Naive thymus-derived CD4-positive, alpha-beta T cell (primary cell): Measurements from ENCODE around the gene CABLES2. TPM values are rescaled to one million over a fixed set of nuclear protein-coding genes. Genes with fewer than 3 reads are reported as not detected.

Experiments
- ATAC-seq: fragments of 150-1000 bp; cut with Tn5 transposase; 2 replicates; pipeline ENCODE4 v1.10.0; 2021; ENCODE audit warnings: mild to moderate bottlenecking, moderate library complexity
- CTCF ChIA-PET: fragments of 350-600 bp; sonication (Branson Sonifier 250); formaldehyde crosslinking; loops from one replicate; lab custom pipeline; 2021; ENCODE audit warnings: antibody characterized with exemption; lab: Charles Lee
- POLR2A ChIA-PET: fragments of 350-600 bp; sonication (Branson Sonifier 250); formaldehyde crosslinking; loops from one replicate; lab custom pipeline; 2021; ENCODE audit warnings: antibody characterized with exemption, inconsistent platforms; lab: Charles Lee
- DNase-seq, 9 donors: peaks; one replicate each; pipeline versions ENCODE4 v3.0.0 to v3.0.0-alpha.2; 2020 to 2022; ENCODE audit warnings: mixed read lengths in 1 of 9
- H3K27ac ChIP-seq: one replicate; pipeline ENCODE4 v1.7.0; 2013; ENCODE audit warnings: mild to moderate bottlenecking, low read depth, low read length, moderate library complexity
- H3K27me3 ChIP-seq, 2 donors: one replicate each; pipeline ENCODE4 v1.7.0; 2013; ENCODE audit warnings: low read length in 2 of 2, mild to moderate bottlenecking in 2 of 2, moderate library complexity in 2 of 2; ENCODE audit not compliant: control insufficient read depth in 2 of 2, insufficient read depth in 2 of 2
- H3K36me3 ChIP-seq, 3 experiments: 1 replicate in 2 of 3; 2 replicates in 1 of 3; pipeline ENCODE4 v1.7.0; 2013; ENCODE audit warnings: low read length in 3 of 3, mild to moderate bottlenecking in 3 of 3, moderate library complexity in 1 of 3; ENCODE audit not compliant: insufficient read depth in 3 of 3, control insufficient read depth in 2 of 3
- H3K4me1 ChIP-seq, 2 donors: one replicate each; pipeline ENCODE4 v1.7.0; 2013; ENCODE audit warnings: low read length in 2 of 2, mild to moderate bottlenecking in 2 of 2, moderate library complexity in 1 of 2; ENCODE audit not compliant: control insufficient read depth in 2 of 2, insufficient read depth in 2 of 2
- H3K4me3 ChIP-seq: 2 replicates; pipeline ENCODE4 v1.7.0; 2013; ENCODE audit warnings: mild to moderate bottlenecking, low read length
- H3K9me3 ChIP-seq, 3 experiments: 1 replicate in 2 of 3; 2 replicates in 1 of 3; pipeline ENCODE4 v1.7.0; 2013; ENCODE audit warnings: low read length in 3 of 3; ENCODE audit not compliant: control insufficient read depth in 2 of 3
- H3K27ac Mint-ChIP-seq, 9 donors: one replicate each; pipeline ENCODE4 v1.8.0; 2020 to 2022; ENCODE audit warnings: mixed read lengths in 9 of 9, mild to moderate bottlenecking in 8 of 9, moderate library complexity in 5 of 9, inconsistent platforms in 2 of 9
- H3K27me3 Mint-ChIP-seq, 5 donors: one replicate each; pipeline ENCODE4 v1.8.0; 2021 to 2022; ENCODE audit warnings: mixed read lengths in 5 of 5, mild to moderate bottlenecking in 1 of 5
- H3K36me3 Mint-ChIP-seq, 5 donors: one replicate each; pipeline ENCODE4 v1.8.0; 2020 to 2022; ENCODE audit warnings: mixed read lengths in 5 of 5, mild to moderate bottlenecking in 3 of 5, inconsistent platforms in 1 of 5
- H3K4me1 Mint-ChIP-seq, 7 donors: one replicate each; pipeline ENCODE4 v1.8.0; 2020 to 2022; ENCODE audit warnings: mixed read lengths in 7 of 7, mild to moderate bottlenecking in 3 of 7, inconsistent platforms in 1 of 7
- H3K4me3 Mint-ChIP-seq, 10 donors: one replicate each; pipeline ENCODE4 v1.8.0; 2020 to 2022; ENCODE audit warnings: mild to moderate bottlenecking in 10 of 10, mixed read lengths in 10 of 10, moderate library complexity in 6 of 10, inconsistent platforms in 2 of 10
- H3K9me3 Mint-ChIP-seq, 11 donors: one replicate each; pipeline ENCODE4 v1.8.0; 2020 to 2022; ENCODE audit warnings: mixed read lengths in 11 of 11, mild to moderate bottlenecking in 4 of 11, inconsistent platforms in 1 of 11, moderate library complexity in 1 of 11
- intact Hi-C, 2 donors: fragments of 100-400 bp; cut with micrococcal nuclease; formaldehyde crosslinking; loops; one replicate each; pipeline ENCODE4 v1.15.1; 2023
- polyA plus RNA-seq, 2 donors: library from polyadenylated mRNA; unstranded; fragments of 300-500 nt; fragmentation: Illumina TruSeq; gene quantifications; one replicate each; pipeline ENCODE4 v1.2.3, GENCODE V29; 2021
- total RNA-seq, 6 experiments: library from RNA in 5 of 6; stranded (reverse) in 5 of 6; gene quantifications; 1 replicate in 5 of 6; 2 replicates in 1 of 6; pipeline ENCODE4 v1.2.3 and lab custom pipeline; 2021 to 2026

CABLES2 gene
- total and polyA plus RNA-seq, 7 experiments from 2014 or later = 0.61 to 16.7 (median 5.6) TPM

DNA sequence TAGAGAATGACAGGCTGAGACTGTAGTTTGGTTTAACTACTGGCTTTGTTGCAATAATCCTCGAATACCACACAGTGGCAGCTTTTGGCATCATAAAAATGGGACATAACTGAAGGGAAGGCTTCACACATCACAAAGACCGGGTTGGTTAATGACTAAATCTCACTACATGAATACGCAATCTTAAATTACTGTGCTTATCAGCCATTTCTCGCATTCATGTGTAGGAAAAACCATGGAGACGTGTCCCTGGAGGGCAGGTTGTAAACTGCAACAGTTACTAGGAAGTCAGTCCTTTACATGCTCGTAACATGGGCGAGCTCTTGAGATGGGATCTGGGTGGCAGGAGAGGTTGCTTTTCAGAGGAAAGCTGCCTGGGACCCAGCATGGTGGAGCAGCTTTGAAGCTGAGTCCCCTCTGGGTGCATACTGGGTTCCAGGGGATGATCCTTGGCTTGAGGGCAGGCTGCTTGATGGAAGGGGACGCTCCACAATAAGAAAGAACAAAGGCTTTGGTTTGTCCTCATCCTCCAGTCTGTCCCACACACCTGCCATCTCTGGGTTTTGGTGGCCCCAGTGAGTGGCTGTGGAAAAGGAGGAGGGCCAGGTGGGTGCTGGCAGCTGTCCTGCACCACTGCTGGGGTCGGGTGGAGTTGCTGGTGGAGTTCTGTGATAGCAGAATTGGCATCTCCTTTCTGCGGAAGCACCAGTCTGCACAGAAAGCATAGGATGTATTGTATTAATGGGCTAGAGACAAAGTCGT is 18.1 kb downstream of the CABLES2 start:
- no peaks in the 10 kb centered on the region for H3K9me3 ChIP-seq
- H3K4me1 Mint-ChIP-seq = peaks cover 29 to 42% (median 33%) of the 10 kb centered on the region in 7 donors
- ChIA-PET CTCF (no interaction called here), POLR2A (interaction anchor here (0.5 kb wide), 1 partner anchor 1650 kb away, joined by 3 read pairs; no protein-coding TSS in a partner anchor)
- H3K27me3 ChIP-seq = no peaks in the 10 kb centered on the region
- intact Hi-C loops = loop anchor here (5.0 to 10.0 kb wide), 6 partner anchors 247 to 1266 kb away; partner anchors contain the start of genes LSM14B (in 2 of the 2), PSMA7 (in 1 of the 2), RTEL1 (in 1 of the 2) and SS18L1 (in 1 of the 2)
- peak overlapping the region in 8 of 9 donors; percentile 15 to 96 (median 90) for H3K27ac Mint-ChIP-seq
- ATAC-seq = no peak
- DNase-seq = no peak
- H3K27ac ChIP-seq = peak overlapping the region; percentile 31
- H3K27me3 Mint-ChIP-seq = no peaks in the 10 kb centered on the region
- no peak overlapping the region for H3K4me3 ChIP-seq
- H3K4me3 Mint-ChIP-seq = peak overlapping the region; percentile 90 to 96 (median 92)
- H3K36me3 ChIP-seq = peaks cover 0 to 64% (median 6%) of the 10 kb centered on the region in 3 experiments
- peaks cover 24 to 25% of the 10 kb centered on the region in 2 donors for H3K4me1 ChIP-seq
- H3K9me3 Mint-ChIP-seq = peaks cover 0 to 3% (median 0%) of the 10 kb centered on the region in 11 donors
- H3K36me3 Mint-ChIP-seq = peaks cover 0 to 23% (median 8%) of the 10 kb centered on the region in 5 donors

DNA sequence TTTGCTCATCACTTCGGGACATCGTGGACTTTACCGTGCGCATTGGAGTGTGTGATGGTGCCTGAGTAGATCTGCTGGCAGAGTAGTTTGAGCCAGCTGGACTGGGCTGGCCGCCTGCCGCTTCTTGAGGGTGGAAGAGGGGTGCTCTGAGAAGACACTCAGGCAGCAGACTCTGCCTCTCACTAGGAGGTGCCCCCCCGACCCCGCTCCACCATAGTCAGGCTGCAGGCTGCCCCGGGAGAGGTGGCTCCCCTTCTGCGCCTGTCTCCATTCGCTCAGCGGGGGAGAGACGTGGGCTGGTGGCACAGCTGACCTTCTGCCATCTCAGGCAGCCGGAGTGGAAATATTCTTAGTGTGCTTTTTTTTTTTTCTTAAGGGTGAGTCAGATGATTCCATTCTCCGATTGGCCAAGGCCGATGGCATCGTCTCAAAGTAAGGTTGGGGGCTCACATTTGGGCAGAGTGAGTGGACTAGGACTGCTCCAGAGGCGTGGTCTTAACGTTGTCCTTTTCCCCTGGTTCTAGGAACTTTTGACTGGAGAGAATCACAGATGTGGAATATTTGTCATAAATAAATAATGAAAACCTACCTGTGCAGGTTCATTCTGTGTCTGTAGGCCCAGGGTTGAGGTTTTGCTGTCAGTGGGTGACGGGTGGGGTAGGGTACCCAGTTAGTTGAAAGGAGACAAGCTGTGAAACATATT is 19.0 kb downstream of the CABLES2 start:
- H3K4me1 Mint-ChIP-seq = peaks cover 29 to 47% (median 38%) of the 10 kb centered on the region in 7 donors
- H3K9me3 Mint-ChIP-seq = peaks cover 0 to 3% (median 0%) of the 10 kb centered on the region in 11 donors
- Histone ChIP-seq H3K27ac (peak overlapping the region; percentile 98), H3K27me3 (no peaks in the 10 kb centered on the region), H3K36me3 (peaks cover 0 to 54% (median 6%) of the 10 kb centered on the region in 3 experiments), H3K4me1 (peaks cover 24 to 25% of the 10 kb centered on the region in 2 donors), H3K4me3 (peak overlapping the region; percentile 94), H3K9me3 (no peaks in the 10 kb centered on the region)
- H3K27ac Mint-ChIP-seq = peak overlapping the region; percentile 89 to 96 (median 91)
- H3K36me3 Mint-ChIP-seq = peaks cover 0 to 23% (median 8%) of the 10 kb centered on the region in 5 donors
- H3K27me3 Mint-ChIP-seq = no peaks in the 10 kb centered on the region
- DNase-seq = no peak
- peak overlapping the region; percentile 90 to 96 (median 92) for H3K4me3 Mint-ChIP-seq
- POLR2A ChIA-PET = interaction anchor here (0.6 to 1.2 kb wide), 5 partner anchors 12 to 590 kb away, joined by 3 to 4 read pairs (median 3); partner anchors contain the start of gene MRGBP
- CTCF ChIA-PET = interaction anchor here (0.7 kb wide), 1 partner anchor 366 kb away, joined by 4 read pairs; no protein-coding TSS in a partner anchor
- ATAC-seq = no peak
- intact Hi-C loops = loop anchor here (1.0 to 10.0 kb wide), 11 partner anchors 19 to 1267 kb away; partner anchors contain the start of genes CABLES2 (in 2 of the 2), LSM14B (in 2 of the 2), ADRM1 (in 1 of the 2) and MTG2 (in 1 of the 2)

DNA sequence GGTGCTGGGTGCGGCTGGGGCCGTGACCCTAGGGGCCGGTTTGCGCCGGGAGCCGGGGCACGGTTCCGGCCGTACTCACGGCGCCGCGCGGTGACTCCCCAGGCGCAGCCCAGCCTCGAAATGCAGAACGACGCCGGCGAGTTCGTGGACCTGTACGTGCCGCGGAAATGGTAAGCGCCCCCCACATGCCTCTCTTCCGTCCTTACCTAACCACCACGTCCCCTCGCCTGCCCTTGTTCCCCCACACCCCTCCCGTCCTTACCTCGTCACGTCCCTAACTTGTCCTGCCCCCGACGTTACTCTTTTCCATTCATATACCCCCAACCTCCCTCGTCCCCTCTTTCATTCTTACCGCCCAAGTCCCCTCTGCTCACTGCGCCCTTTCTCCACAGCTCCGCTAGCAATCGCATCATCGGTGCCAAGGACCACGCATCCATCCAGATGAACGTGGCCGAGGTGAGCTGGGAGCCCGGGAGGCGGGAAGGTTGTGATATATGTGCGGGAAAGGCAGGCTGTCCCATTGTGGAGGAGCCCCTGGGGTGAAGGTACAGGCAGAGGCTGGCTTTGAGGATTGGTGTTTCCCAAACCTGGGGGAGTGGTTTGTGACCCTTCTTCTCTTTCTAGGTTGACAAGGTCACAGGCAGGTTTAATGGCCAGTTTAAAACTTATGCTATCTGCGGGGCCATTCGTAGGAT is 19.7 kb downstream of the CABLES2 start:
- DNase-seq = peak in 1 of 9 donors; percentile 50
- peak overlapping the region; percentile 89 to 96 (median 92) for H3K27ac Mint-ChIP-seq
- H3K9me3 Mint-ChIP-seq = peaks cover 0 to 3% (median 0%) of the 10 kb centered on the region in 11 donors
- peak overlapping the region; percentile 90 to 96 (median 92) for H3K4me3 Mint-ChIP-seq
- ChIA-PET CTCF (interaction anchor here (0.7 kb wide), 1 partner anchor 366 kb away, joined by 4 read pairs; no protein-coding TSS in a partner anchor), POLR2A (interaction anchor here (0.6 to 2.4 kb wide), 7 partner anchors 12 to 591 kb away, joined by 3 to 9 read pairs (median 3); partner anchors contain the start of genes ADRM1 and MRGBP)
- peaks cover 36 to 52% (median 43%) of the 10 kb centered on the region in 7 donors for H3K4me1 Mint-ChIP-seq
- H3K27me3 Mint-ChIP-seq = no peaks in the 10 kb centered on the region
- peak overlapping the region; percentile 98 for H3K27ac ChIP-seq
- peaks cover 24 to 28% of the 10 kb centered on the region in 2 donors for H3K4me1 ChIP-seq
- peaks cover 0 to 47% (median 6%) of the 10 kb centered on the region in 3 experiments for H3K36me3 ChIP-seq
- no peaks in the 10 kb centered on the region for H3K9me3 ChIP-seq
- H3K36me3 Mint-ChIP-seq = peaks cover 0 to 26% (median 8%) of the 10 kb centered on the region in 5 donors
- no peaks in the 10 kb centered on the region for H3K27me3 ChIP-seq
- H3K4me3 ChIP-seq = peak overlapping the region; percentile 94
- intact Hi-C loops = loop anchor here (1.0 to 10.0 kb wide), 11 partner anchors 20 to 1267 kb away; partner anchors contain the start of genes CABLES2 (in 2 of the 2), LSM14B (in 2 of the 2), ADRM1 (in 1 of the 2) and MTG2 (in 1 of the 2)
- ATAC-seq = peak; percentile 33

DNA sequence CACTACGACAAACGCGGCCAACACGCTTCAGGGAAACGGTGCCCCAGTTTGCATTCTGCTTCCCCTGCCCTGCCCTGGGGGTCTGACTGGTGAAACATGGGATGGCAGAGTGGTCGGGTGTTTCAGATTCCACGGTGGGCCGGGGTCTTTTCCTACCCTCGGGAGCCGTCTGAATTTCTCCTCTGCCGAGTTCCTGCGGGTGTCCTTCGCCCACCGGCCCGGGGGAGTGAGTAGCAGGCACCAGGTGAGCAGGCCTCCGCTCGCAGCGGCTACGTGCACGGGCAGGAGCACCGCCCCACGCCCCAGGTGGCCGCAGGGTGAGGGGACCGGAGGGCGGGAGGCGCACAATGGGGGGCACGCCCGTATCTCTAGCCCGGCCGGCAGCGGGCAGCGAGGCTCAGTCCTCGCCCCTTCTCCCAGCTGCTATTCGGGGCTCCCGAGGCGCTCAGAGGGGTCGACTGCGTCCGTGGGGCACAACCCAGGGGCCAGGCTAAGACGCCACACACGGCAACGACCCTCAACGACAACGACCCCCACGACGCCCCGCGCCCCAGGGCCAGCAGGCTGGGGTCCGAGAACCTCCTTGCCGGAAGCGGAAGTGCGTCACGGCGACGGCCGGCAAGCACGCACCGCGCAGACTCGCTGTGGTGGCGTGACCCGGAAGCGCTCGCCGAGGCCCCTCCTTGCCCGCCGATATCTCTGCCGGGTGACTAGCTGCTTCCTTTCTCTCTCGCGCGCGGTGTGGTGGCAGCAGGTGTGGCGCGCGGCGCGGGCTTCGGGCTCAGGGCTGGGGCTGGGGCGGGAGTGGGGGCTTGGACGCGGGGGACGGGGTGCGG is 20.5 kb downstream of the CABLES2 start, which contains the start of gene RPS21:
TSS of gene RPS21 (plus strand) at position 721 of the 836 bp plus-strand sequence. CDS start 236 bp downstream, outside the sequence.
- CTCF ChIA-PET = no interaction called here
- Histone ChIP-seq H3K36me3 (peaks cover 0 to 40% (median 6%) of the 10 kb centered on the region in 3 experiments), H3K9me3 (no peaks in the 10 kb centered on the region), H3K27ac (peak within 1 kb of the TSS; percentile 98), H3K4me3 (peak within 1 kb of the TSS; percentile 94), H3K27me3 (no peaks in the 10 kb centered on the region), H3K4me1 (peaks cover 24 to 28% of the 10 kb centered on the region in 2 donors)
- Mint-ChIP-seq H3K4me3 (peak within 1 kb of the TSS; percentile 90 to 96 (median 92)), H3K36me3 (peaks cover 6 to 32% (median 13%) of the 10 kb centered on the region in 5 donors), H3K4me1 (peaks cover 40 to 59% (median 50%) of the 10 kb centered on the region in 7 donors), H3K9me3 (peaks cover 0 to 6% (median 3%) of the 10 kb centered on the region in 11 donors), H3K27ac (peak within 1 kb of the TSS; percentile 89 to 96 (median 93)), H3K27me3 (no peaks in the 10 kb centered on the region)
- ATAC-seq (peak; percentile 95), DNase-seq (peak; percentile 89 to 95 (median 92))
- intact Hi-C loops = loop anchor here (1.0 to 10.0 kb wide), 12 partner anchors 21 to 1268 kb away; partner anchors contain the start of genes ADRM1 (in 2 of the 2), CABLES2 (in 2 of the 2), LSM14B (in 2 of the 2) and MTG2 (in 1 of the 2)
- POLR2A ChIA-PET = interaction anchor here (0.7 to 2.4 kb wide), 6 partner anchors 28 to 410 kb away, joined by 3 to 9 read pairs (median 4); partner anchors contain the start of genes ADRM1 and MRGBP
